A673 (cell line): ENCODE measurements around the gene CDH12.

ENCODE experiments used
- EZH2 ChIP-seq: fragments of 200-600 bp; sonication (generic); IDR thresholded peaks from 2 replicates; pipeline ENCODE4 v1.6.1; 2017; ENCODE audit warnings: borderline replicate concordance, low read depth, mild to moderate bottlenecking, mixed read lengths, antibody characterized with exemption, low read length; ENCODE audit not compliant: poor library complexity, severe bottlenecking
- TF ChIP-seq, protein P1 (sequence below): fragments of 300-800, 200-600 bp; sonication (generic); conservative IDR thresholded peaks from 2 replicates; pipeline ENCODE4 v1.5.1; 2017; ENCODE audit warnings: low read depth, mild to moderate bottlenecking, antibody characterized with exemption, low read length, moderate library complexity, mixed read lengths

DNA sequence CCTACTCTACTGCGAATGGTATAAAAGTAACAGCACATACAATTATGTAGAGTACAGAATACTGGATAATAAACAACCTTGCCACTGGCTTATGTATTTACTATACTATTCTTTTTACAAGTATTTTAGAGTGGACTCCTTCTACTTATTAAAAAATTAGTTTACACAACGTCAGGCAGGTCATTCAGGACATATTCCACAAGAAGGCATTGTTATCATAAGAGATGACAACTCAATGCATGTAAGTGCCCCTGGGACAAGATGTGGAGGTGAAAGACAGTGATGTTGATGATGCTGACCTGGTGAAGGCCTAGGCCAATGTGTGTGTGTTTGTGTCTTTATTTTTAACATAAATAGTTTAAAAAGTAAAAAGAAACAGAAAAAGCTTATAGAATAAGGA lies 421.7 kb downstream of the CDH12 start:
- TF ChIP-seq, protein P1, sequence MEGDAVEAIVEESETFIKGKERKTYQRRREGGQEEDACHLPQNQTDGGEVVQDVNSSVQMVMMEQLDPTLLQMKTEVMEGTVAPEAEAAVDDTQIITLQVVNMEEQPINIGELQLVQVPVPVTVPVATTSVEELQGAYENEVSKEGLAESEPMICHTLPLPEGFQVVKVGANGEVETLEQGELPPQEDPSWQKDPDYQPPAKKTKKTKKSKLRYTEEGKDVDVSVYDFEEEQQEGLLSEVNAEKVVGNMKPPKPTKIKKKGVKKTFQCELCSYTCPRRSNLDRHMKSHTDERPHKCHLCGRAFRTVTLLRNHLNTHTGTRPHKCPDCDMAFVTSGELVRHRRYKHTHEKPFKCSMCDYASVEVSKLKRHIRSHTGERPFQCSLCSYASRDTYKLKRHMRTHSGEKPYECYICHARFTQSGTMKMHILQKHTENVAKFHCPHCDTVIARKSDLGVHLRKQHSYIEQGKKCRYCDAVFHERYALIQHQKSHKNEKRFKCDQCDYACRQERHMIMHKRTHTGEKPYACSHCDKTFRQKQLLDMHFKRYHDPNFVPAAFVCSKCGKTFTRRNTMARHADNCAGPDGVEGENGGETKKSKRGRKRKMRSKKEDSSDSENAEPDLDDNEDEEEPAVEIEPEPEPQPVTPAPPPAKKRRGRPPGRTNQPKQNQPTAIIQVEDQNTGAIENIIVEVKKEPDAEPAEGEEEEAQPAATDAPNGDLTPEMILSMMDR: no peak
- no peak for TF ChIP-seq EZH2
